ENCODE results near the gene ST8SIA5.
"Not testable (repeated sequence)": the region's sequence is repeated elsewhere in the genome, so short reads cannot be mapped to it uniquely, and the experiment has no call there.

- TF ChIP-seq CTCF, EP300, POLR2AphosphoS5 (IDR thresholded peaks at IDR 0.05): not testable (repeated sequence)
Observed at GRCh38 chr18:46795945-46796344, 39.1 kb upstream of the ST8SIA5 start.

Data from stomach (tissue), 4 donors.